ENCODE data around the gene PROX1. TPM values are rescaled to one million over a fixed set of nuclear protein-coding genes. Genes with fewer than 3 reads are reported as not detected.

Gene PROX1
- total RNA-seq, 2 experiments from 2014 or later, result 0.03 TPM; not detected in 1

DNA sequence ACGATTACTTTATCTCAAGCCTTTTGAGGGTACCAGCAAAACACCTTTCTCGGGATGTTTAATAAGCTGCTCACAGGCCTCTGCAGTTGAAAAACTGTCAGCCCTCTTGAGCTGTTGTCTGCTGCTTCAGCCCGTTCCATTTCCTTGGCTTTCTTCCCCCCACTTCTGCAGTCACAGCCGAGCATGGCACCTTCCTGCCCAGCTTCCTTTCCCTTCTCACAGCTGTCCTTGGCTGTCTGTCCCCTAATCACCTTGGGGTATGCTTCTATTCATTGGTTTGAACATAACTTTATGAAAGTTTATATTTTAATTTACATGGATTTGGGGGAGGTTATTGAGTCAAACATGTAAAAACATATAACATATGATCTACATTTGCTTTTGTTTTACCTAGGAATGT lies 6.9 kb upstream of the PROX1 start:
- CTCF ChIA-PET, result interaction anchor here (0.7 kb wide), 1 partner anchor 304 kb away, joined by 3 read pairs; no protein-coding TSS in a partner anchor
- H3K36me3 ChIP-seq (ENCODE audit: insufficient read depth, low read length), result no peaks in the 10 kb centered on the region
- DNase-seq (no peak), ATAC-seq (ENCODE audit: poor library complexity) (no peak)
- H3K4me1 ChIP-seq (ENCODE audit: insufficient read depth, low read length), result peaks cover 28% of the 10 kb centered on the region
- no peak overlapping the region for H3K27ac Mint-ChIP-seq
- H3K4me1 Mint-ChIP-seq (ENCODE audit: low read depth), result peaks cover 50% of the 10 kb centered on the region
- POLR2A ChIA-PET, result no interaction called here
- no peak overlapping the region for H3K4me3 ChIP-seq (ENCODE audit: low read length)
- H3K4me3 Mint-ChIP-seq, result no peak overlapping the region
- peaks cover 0 to 46% of the 10 kb centered on the region in 2 experiments for H3K9me3 ChIP-seq (ENCODE audit: control insufficient read depth in 1 of 2, insufficient read depth in 1 of 2, low read length in 2 of 2)
- no peaks in the 10 kb centered on the region for H3K36me3 Mint-ChIP-seq (ENCODE audit: low read depth)
- TF ChIP-seq, protein P1, sequence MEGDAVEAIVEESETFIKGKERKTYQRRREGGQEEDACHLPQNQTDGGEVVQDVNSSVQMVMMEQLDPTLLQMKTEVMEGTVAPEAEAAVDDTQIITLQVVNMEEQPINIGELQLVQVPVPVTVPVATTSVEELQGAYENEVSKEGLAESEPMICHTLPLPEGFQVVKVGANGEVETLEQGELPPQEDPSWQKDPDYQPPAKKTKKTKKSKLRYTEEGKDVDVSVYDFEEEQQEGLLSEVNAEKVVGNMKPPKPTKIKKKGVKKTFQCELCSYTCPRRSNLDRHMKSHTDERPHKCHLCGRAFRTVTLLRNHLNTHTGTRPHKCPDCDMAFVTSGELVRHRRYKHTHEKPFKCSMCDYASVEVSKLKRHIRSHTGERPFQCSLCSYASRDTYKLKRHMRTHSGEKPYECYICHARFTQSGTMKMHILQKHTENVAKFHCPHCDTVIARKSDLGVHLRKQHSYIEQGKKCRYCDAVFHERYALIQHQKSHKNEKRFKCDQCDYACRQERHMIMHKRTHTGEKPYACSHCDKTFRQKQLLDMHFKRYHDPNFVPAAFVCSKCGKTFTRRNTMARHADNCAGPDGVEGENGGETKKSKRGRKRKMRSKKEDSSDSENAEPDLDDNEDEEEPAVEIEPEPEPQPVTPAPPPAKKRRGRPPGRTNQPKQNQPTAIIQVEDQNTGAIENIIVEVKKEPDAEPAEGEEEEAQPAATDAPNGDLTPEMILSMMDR (IDR thresholded peaks at IDR 0.05), result no peak
- peaks cover 76 to 94% of the 10 kb centered on the region in 2 experiments for H3K27me3 ChIP-seq (ENCODE audit: control insufficient read depth in 1 of 2, insufficient read depth in 2 of 2, low read length in 2 of 2)
- no peaks in the 10 kb centered on the region for H3K9me3 Mint-ChIP-seq
- intact Hi-C loops (cut with DNase I, micrococcal nuclease), result loop anchor here (5.0 to 10.0 kb wide), 2 partner anchors 309 to 1376 kb away; partner anchors contain the start of gene ATF3 (in 1 of the 2)
- H3K27ac ChIP-seq (ENCODE audit: low read depth in 1 of 2, low read length in 2 of 2), result no peak overlapping the region
- peaks cover 91% of the 10 kb centered on the region for H3K27me3 Mint-ChIP-seq

DNA sequence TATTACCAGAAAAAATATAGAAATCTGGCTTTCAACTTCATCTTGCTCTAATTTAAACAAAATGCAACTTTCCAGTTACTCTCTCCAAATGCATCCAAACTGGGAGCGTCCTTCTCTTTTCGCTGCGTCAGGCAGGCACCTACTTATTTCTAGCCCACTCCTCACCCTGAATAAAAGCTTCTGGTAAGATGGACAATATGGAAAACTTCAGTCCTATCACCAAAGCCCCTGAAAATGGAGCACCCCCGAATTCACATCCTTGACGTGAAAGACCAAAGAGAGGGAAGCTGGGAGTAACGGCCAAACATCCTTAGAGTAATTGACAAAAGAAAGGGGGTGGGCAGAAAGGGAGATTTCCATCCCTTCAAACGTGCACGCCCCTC lies 5.5 kb upstream of the PROX1 start:
- Histone ChIP-seq H3K4me1 (ENCODE audit: insufficient read depth, low read length) (peaks cover 31% of the 10 kb centered on the region), H3K27me3 (ENCODE audit: control insufficient read depth in 1 of 2, insufficient read depth in 2 of 2, low read length in 2 of 2) (peaks cover 81 to 100% of the 10 kb centered on the region in 2 experiments), H3K27ac (ENCODE audit: low read depth in 1 of 2, low read length in 2 of 2) (no peak overlapping the region), H3K4me3 (ENCODE audit: low read length) (no peak overlapping the region), H3K36me3 (ENCODE audit: insufficient read depth, low read length) (no peaks in the 10 kb centered on the region), H3K9me3 (ENCODE audit: control insufficient read depth in 1 of 2, insufficient read depth in 1 of 2, low read length in 2 of 2) (peaks cover 0 to 48% of the 10 kb centered on the region in 2 experiments)
- Mint-ChIP-seq H3K4me1 (ENCODE audit: low read depth) (peaks cover 63% of the 10 kb centered on the region), H3K27ac (no peak overlapping the region), H3K4me3 (no peak overlapping the region), H3K36me3 (ENCODE audit: low read depth) (no peaks in the 10 kb centered on the region), H3K9me3 (no peaks in the 10 kb centered on the region), H3K27me3 (peaks cover 91% of the 10 kb centered on the region)
- DNase-seq, result no peak
- ATAC-seq (ENCODE audit: poor library complexity), result no peak
- TF ChIP-seq, protein P1 (IDR thresholded peaks at IDR 0.05), result no peak
- CTCF ChIA-PET, result no interaction called here
- POLR2A ChIA-PET, result no interaction called here
- intact Hi-C loops (cut with DNase I, micrococcal nuclease), result loop anchor here (5.0 to 10.0 kb wide), 2 partner anchors 310 to 1377 kb away; partner anchors contain the start of gene ATF3 (in 1 of the 2)

DNA sequence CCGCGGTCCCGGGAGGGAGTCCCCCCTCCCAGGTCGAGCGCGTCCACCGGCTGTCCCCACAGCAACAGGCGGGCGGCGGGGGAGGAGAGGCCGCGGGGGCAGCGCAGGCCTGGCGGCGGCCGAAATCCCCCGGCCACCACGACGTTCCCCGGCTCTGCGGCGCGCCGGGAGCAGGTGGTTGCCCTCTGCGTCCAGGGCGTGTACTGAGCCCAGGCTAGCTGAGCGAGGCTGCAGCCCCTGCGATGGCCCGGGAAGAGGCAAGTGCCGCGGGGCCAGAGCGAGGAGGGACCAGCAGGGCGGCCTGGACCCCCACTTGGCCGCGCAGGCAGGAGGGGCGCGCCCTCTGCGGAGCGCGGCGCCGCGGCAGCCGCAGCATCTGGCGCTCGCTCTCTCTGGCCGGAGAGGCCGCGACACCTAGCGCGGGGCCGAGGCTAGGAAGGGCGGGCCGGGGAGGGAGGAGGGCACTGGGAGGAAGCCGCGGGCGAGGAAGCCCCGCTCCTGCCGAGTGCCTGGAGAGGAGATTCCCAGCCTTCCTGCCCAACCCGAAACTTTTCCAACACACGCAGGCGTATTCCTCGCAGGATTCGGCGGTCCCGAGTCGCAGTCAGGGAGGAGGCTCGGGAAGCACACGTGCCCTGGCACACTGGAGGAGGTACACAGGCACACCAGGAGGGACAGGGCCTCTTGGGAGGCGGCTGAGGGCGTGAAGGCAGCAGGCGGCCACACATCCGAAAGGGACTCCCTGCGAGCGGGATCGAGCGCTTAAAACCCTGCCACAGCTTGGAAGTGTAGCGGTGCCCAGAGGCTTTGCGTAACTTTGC lies 4.9 kb upstream of the PROX1 start:
- no peak overlapping the region for H3K27ac ChIP-seq (ENCODE audit: low read depth in 1 of 2, low read length in 2 of 2)
- POLR2A ChIA-PET, result no interaction called here
- CTCF ChIA-PET, result no interaction called here

More for the DNA sequence above, 4.9 kb upstream of the PROX1 start:
- H3K27me3 Mint-ChIP-seq, result peaks cover 91% of the 10 kb centered on the region
- ATAC-seq (ENCODE audit: poor library complexity) (no peak), DNase-seq (peak in 2 of 14 experiments; percentile 12 to 19)
- Histone ChIP-seq H3K36me3 (ENCODE audit: insufficient read depth, low read length) (no peaks in the 10 kb centered on the region), H3K27me3 (ENCODE audit: control insufficient read depth in 1 of 2, insufficient read depth in 2 of 2, low read length in 2 of 2) (peaks cover 80 to 98% of the 10 kb centered on the region in 2 experiments), H3K4me3 (ENCODE audit: low read length) (no peak overlapping the region), H3K4me1 (ENCODE audit: insufficient read depth, low read length) (peaks cover 33% of the 10 kb centered on the region), H3K9me3 (ENCODE audit: control insufficient read depth in 1 of 2, insufficient read depth in 1 of 2, low read length in 2 of 2) (peaks cover 0 to 42% of the 10 kb centered on the region in 2 experiments)
- intact Hi-C loops (cut with DNase I, micrococcal nuclease), result loop anchor here (5.0 to 10.0 kb wide), 2 partner anchors 311 to 1378 kb away; partner anchors contain the start of gene ATF3 (in 1 of the 2)
- peaks cover 67% of the 10 kb centered on the region for H3K4me1 Mint-ChIP-seq (ENCODE audit: low read depth)
- H3K27ac Mint-ChIP-seq, result no peak overlapping the region
- no peaks in the 10 kb centered on the region for H3K9me3 Mint-ChIP-seq
- no peak overlapping the region for H3K4me3 Mint-ChIP-seq
- H3K36me3 Mint-ChIP-seq (ENCODE audit: low read depth), result peaks cover 4% of the 10 kb centered on the region
- TF ChIP-seq, protein P1 (IDR thresholded peaks at IDR 0.05), result no peak
